ENCODE results near the gene EEF1AKMT4. TPM values are rescaled to one million over a fixed set of nuclear protein-coding genes. Genes with fewer than 3 reads are reported as not detected.

Gene EEF1AKMT4
- total and polyA plus RNA-seq, 2 of the 8 experiments (the other 6 are each of a cell fraction or from before 2014, with no cell fraction given): 9.3 to 30.1 TPM

GRCh38 chr3:184282941-184283340, 33.5 kb downstream of the EEF1AKMT4 start:
- H2AFZ ChIP-seq (ENCODE audit: low read length): no peak overlapping the region
- ChIA-PET CTCF (ENCODE audit: partially characterized antibody) (interaction anchor here (1.0 to 6.0 kb wide), 8 partner anchors 9 to 144 kb away, joined by 3 to 47 read pairs (median 6); no protein-coding TSS in a partner anchor), POLR2A (ENCODE audit: partially characterized antibody) (interaction anchor here (1.1 kb wide), 1 partner anchor 100 kb away, joined by 3 read pairs; no protein-coding TSS in a partner anchor)
- peaks cover 0 to 2% (median 0%) of the 10 kb centered on the region in 4 experiments; a peak in 2 of 7 replicates for H3K4me1 ChIP-seq (replicated peaks in 1 of 4; ENCODE audit: control insufficient read depth in 3 of 4, insufficient read depth in 4 of 4, low read length in 3 of 4)
- H3K4me2 ChIP-seq (ENCODE audit: insufficient read depth in 1 of 2, low read depth in 2 of 2, low read length in 2 of 2): no peak overlapping the region
- H2AK5ac ChIP-seq (ENCODE audit: low read depth, low read length): no peak overlapping the region
- WGBS, 2 experiments (ENCODE audit: extremely low coverage in 1 of 2, insufficient coverage in 1 of 2, insufficient read length in 1 of 2, insufficient replicate concordance in 2 of 2, low coverage in 1 of 2, low lambda C conversion rate in 2 of 2, missing lambda C conversion rate in 1 of 2): 92% methylated on average over 4 of the region's 4 CpGs; no CpG with 5 or more reads in 1 of the 2 experiments
- H3K4me3 ChIP-seq (ENCODE audit: extremely low read depth in 1 of 4, insufficient read depth in 2 of 4, low read depth in 3 of 4, low read length in 4 of 4): no peak overlapping the region
- H2BK20ac ChIP-seq (ENCODE audit: low read length): no peak overlapping the region
- FAIRE-seq: no peak
- no peak overlapping the region for H3K23ac ChIP-seq (ENCODE audit: insufficient read length)
- no peak overlapping the region for H3K4ac ChIP-seq (replicated peaks; ENCODE audit: insufficient read length, low read depth, low read length)
- no peak overlapping the region for H4K8ac ChIP-seq (ENCODE audit: extremely low read depth, insufficient read depth, low read length)
- H3K36me3 ChIP-seq (ENCODE audit: control insufficient read depth in 2 of 4, insufficient read depth in 4 of 4, low read length in 3 of 4): no peaks in the 10 kb centered on the region
- H3K9me3 ChIP-seq (ENCODE audit: insufficient read depth in 2 of 2, low read depth in 1 of 2, low read length in 1 of 2): no peaks in the 10 kb centered on the region
- H3K9ac ChIP-seq (replicated peaks in 1 of 4; ENCODE audit: extremely low read depth in 1 of 4, low read depth in 3 of 4, low read length in 3 of 4): no peak overlapping the region
- no peaks in the 10 kb centered on the region for H4K20me1 ChIP-seq (replicated peaks in 1 of 2; ENCODE audit: control insufficient read depth in 1 of 2, insufficient read depth in 2 of 2, low read length in 2 of 2)
- H3K79me1 ChIP-seq (ENCODE audit: low read depth, low read length): no peaks in the 10 kb centered on the region
- H3K23me2 ChIP-seq (ENCODE audit: low read depth, low read length): no peaks in the 10 kb centered on the region
- no peak overlapping the region for H3K14ac ChIP-seq (ENCODE audit: insufficient read length)
- H3K27ac ChIP-seq (ENCODE audit: low read depth, low read length): no peak overlapping the region
- no peak overlapping the region for H2BK120ac ChIP-seq (replicated peaks; ENCODE audit: low read depth, low read length)
- H3K18ac ChIP-seq (ENCODE audit: extremely low read depth, low read length): no peak overlapping the region
- H2BK15ac ChIP-seq (ENCODE audit: low read length): no peak overlapping the region
- no peak overlapping the region for H3K56ac ChIP-seq (replicated peaks; ENCODE audit: insufficient read length, low read depth, low read length)
- H4K91ac ChIP-seq (replicated peaks; ENCODE audit: insufficient read length, low read length): no peak overlapping the region
- no peak for DNase-seq (ENCODE audit: low read depth in 1 of 2, low spot score in 2 of 2)
- no peaks in the 10 kb centered on the region for H3K79me2 ChIP-seq (ENCODE audit: control insufficient read depth in 1 of 2, insufficient read depth in 2 of 2, low read length in 2 of 2)
- no peak overlapping the region for H4K5ac ChIP-seq (ENCODE audit: insufficient read length, low read depth, low read length)
- peaks cover 0 to under 1% (median 0%) of the 10 kb centered on the region in 4 experiments; a peak in 1 of 7 replicates for H3K27me3 ChIP-seq (replicated peaks in 1 of 4; ENCODE audit: control insufficient read depth in 3 of 4, extremely low read depth in 1 of 4, insufficient read depth in 3 of 4, low read length in 3 of 4)
- H2BK5ac ChIP-seq (ENCODE audit: low read depth, low read length): no peak overlapping the region
- no peak overlapping the region for H2BK12ac ChIP-seq (ENCODE audit: low read depth, low read length)
- TF ChIP-seq RFX5 (IDR thresholded peaks at IDR 0.05; ENCODE audit: borderline replicate concordance, low read depth, low read length) (no peak), MAFK (IDR thresholded peaks at IDR 0.05; ENCODE audit: low read depth, low read length) (no peak), SIN3A (conservative IDR thresholded peaks at IDR 0.05 in 1 of 2, IDR thresholded peaks at IDR 0.05 in 1 of 2; ENCODE audit: low read depth in 1 of 2, low read length in 2 of 2) (no peak), E2F6 (IDR thresholded peaks at IDR 0.05) (no peak), KDM1A (IDR thresholded peaks at IDR 0.05; ENCODE audit: borderline replicate concordance, low read length) (no peak), NRF1 (IDR thresholded peaks at IDR 0.05; ENCODE audit: low read depth, low read length) (no peak), RXRA (IDR thresholded peaks at IDR 0.05; ENCODE audit: insufficient read depth, low read depth, low read length) (no peak), CHD2 (IDR thresholded peaks at IDR 0.05; ENCODE audit: low read length) (no peak), EGR1 (IDR thresholded peaks at IDR 0.05; ENCODE audit: borderline replicate concordance, low read depth, low read length) (no peak), POLR2AphosphoS5 (IDR thresholded peaks at IDR 0.05; ENCODE audit: low read depth, low read length) (no peak), POLR2A (IDR thresholded peaks at IDR 0.05; ENCODE audit: control extremely low read depth in 1 of 2, low read depth in 2 of 2, low read length in 2 of 2) (no peak), CBX5 (IDR thresholded peaks at IDR 0.05; ENCODE audit: low read depth, low read length) (no peak)

Measured in H1 (cell line).